ENCODE measurements around the gene SYVN1. TPM values are rescaled to one million over a fixed set of nuclear protein-coding genes. Genes with fewer than 3 reads are reported as not detected.

SYVN1 gene
- total RNA-seq, 6 experiments from 2014 or later = 39.9 to 46.9 (median 42.9) TPM

DNA sequence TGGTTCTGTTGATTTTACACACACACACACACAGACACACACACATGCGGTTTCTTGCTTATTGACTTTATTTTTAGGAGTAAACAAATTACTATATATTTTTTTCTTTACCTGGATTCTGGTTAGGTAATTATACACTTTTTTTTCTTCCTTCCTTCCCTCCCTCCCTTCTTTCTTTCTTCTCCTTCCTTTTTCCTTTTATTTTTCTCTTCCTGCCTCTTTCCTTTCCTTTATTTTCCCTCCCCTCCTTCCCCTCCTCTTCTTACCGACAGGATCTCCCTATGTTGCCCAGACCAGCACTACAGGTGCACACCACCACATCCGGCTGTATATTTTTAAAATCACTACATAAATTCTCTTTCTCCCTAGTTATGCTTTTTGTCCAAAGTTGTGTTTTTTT is 32.6 kb upstream of the SYVN1 start:
- Mint-ChIP-seq H3K4me3 (no peak overlapping the region), H3K27ac (no peak overlapping the region), H3K27me3 (ENCODE audit: insufficient read depth) (peaks cover 7% of the 10 kb centered on the region), H3K9me3 (no peaks in the 10 kb centered on the region), H3K4me1 (ENCODE audit: low read depth) (peaks cover 21% of the 10 kb centered on the region), H3K36me3 (ENCODE audit: low read depth) (no peaks in the 10 kb centered on the region)
- TF ChIP-seq, protein P1, sequence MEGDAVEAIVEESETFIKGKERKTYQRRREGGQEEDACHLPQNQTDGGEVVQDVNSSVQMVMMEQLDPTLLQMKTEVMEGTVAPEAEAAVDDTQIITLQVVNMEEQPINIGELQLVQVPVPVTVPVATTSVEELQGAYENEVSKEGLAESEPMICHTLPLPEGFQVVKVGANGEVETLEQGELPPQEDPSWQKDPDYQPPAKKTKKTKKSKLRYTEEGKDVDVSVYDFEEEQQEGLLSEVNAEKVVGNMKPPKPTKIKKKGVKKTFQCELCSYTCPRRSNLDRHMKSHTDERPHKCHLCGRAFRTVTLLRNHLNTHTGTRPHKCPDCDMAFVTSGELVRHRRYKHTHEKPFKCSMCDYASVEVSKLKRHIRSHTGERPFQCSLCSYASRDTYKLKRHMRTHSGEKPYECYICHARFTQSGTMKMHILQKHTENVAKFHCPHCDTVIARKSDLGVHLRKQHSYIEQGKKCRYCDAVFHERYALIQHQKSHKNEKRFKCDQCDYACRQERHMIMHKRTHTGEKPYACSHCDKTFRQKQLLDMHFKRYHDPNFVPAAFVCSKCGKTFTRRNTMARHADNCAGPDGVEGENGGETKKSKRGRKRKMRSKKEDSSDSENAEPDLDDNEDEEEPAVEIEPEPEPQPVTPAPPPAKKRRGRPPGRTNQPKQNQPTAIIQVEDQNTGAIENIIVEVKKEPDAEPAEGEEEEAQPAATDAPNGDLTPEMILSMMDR (IDR thresholded peaks at IDR 0.05) = no peak
- DNase-seq = no peak

DNA sequence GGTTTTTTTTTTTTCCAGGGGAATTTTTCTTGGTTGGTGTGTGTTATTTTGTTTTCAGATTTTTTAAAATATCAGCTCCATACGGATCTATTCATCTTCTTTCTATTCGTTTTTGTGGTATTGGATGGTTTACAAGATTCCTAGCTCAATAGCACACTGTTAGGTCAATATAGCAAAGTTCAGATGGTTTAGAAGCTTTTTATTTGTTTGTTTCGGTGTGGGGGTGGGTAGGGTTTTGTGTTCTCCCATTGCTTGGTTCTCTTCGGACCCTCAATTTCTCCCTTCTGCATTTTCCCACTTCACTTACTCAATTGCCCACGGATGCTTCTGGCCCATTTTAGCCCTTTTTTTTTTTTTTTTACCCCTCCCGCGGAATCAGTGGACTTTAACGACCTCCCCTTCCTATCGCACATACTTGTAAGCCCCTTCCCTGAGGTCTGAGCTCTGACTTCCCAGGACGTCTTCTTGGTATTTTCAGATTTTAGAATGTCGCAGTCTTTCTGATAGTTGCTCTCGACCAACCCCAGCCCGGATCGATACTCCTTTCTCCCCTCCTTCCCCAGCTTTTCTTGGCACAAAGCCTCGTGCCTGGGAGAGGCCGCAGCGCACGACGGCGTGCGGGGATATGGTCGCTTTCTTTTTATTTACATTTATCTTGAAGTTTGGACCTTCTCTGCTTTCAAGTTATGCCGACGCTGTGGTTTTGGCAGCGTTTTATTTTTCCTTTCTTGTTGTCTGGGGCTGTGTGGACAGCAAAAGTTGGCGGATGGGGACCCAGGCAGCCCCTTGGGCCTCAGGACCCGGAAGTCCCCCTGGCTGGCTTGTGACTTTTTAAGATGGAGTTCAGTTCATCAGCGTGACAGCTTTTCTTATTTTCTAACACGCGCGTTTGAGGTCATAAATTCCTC is 31.3 kb upstream of the SYVN1 start:
- H3K36me3 Mint-ChIP-seq (ENCODE audit: low read depth) = no peaks in the 10 kb centered on the region
- H3K27me3 Mint-ChIP-seq (ENCODE audit: insufficient read depth) = peaks cover 7% of the 10 kb centered on the region
- TF ChIP-seq, protein P1 (IDR thresholded peaks at IDR 0.05) = no peak
- H3K4me1 Mint-ChIP-seq (ENCODE audit: low read depth) = peaks cover 21% of the 10 kb centered on the region
- no peak for DNase-seq
- no peak overlapping the region for H3K4me3 Mint-ChIP-seq
- H3K27ac Mint-ChIP-seq = no peak overlapping the region
- H3K9me3 Mint-ChIP-seq = no peaks in the 10 kb centered on the region

DNA sequence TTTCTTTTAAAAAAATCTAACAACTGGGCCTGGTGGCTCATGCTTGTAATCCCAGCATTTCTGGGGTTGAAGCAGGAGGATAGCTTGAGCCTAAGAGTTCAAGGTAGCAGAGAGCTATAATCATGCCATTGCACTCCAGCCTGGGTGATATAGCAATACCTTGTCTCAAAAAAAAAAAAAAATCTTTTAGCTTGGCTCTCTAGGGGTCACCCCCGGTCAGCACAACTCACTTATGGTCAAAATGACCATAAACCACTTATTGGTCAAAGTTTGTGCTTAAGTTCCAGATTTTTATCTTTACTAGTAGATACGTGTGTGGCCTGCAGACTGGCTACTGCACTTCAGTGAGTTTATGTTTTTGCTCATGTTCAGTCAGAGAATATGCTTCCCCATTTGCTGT is 29.4 kb upstream of the SYVN1 start:
- no peak overlapping the region for H3K4me3 Mint-ChIP-seq

DNA sequence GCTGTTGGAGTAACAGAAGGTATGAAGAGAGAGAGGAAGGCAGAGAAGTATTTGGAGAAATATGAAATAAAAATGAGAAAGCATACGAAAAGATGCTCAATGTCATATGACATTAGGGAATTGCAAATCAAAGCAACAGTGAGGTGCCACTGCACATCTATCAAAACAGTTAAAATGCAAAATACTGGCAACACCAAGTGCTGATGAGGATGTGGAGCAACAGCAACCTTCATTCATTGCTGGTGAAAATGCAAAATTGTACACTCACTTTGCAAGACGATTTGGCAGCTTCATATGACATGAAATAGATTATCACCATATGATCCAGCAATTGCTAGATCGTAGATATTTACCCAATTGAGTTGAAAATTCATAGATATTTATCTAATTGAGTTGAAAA is 26.3 kb upstream of the SYVN1 start:
- H3K27me3 Mint-ChIP-seq (ENCODE audit: insufficient read depth) = peaks cover 6% of the 10 kb centered on the region
- no peak overlapping the region for H3K4me3 Mint-ChIP-seq
- H3K36me3 Mint-ChIP-seq (ENCODE audit: low read depth) = no peaks in the 10 kb centered on the region
- H3K4me1 Mint-ChIP-seq (ENCODE audit: low read depth) = 0 out of 2 replicates have a peak, but pooled peaks cover 3% of the 10 kb centered on the region
- H3K27ac Mint-ChIP-seq = no peak overlapping the region
- TF ChIP-seq, protein P1 (IDR thresholded peaks at IDR 0.05) = no peak
- H3K9me3 Mint-ChIP-seq = no peaks in the 10 kb centered on the region
- DNase-seq = no peak

More for the DNA sequence above, 29.4 kb upstream of the SYVN1 start:
- peaks cover 11% of the 10 kb centered on the region for H3K4me1 Mint-ChIP-seq (ENCODE audit: low read depth)
- no peaks in the 10 kb centered on the region for H3K9me3 Mint-ChIP-seq
- no peak overlapping the region for H3K27ac Mint-ChIP-seq
- peaks cover 9% of the 10 kb centered on the region for H3K27me3 Mint-ChIP-seq (ENCODE audit: insufficient read depth)
- TF ChIP-seq, protein P1 (IDR thresholded peaks at IDR 0.05) = no peak
- H3K36me3 Mint-ChIP-seq (ENCODE audit: low read depth) = no peaks in the 10 kb centered on the region
- DNase-seq = no peak

DNA sequence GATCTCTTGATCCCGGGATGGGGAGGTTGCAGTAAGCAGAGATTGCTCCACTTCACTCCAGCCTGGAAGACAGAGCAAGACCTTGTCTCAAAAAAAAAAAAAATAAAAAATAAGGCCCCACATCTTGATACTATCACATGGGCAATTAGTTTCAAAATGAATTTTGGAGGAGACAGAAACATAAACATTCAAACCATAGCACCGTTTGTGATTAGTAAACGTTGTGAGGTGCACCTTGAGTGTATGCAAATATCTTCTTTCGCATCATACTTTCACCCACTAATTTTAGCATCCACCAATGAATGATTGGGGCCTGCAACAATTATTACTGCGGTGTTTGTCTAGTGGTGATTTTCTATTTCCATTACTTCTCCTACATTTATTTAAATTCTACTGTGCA is 24.7 kb upstream of the SYVN1 start:
- Mint-ChIP-seq H3K9me3 (no peaks in the 10 kb centered on the region), H3K27me3 (ENCODE audit: insufficient read depth) (peaks cover 3% of the 10 kb centered on the region; the same call in 1 of the 2 replicates), H3K4me3 (no peak overlapping the region), H3K36me3 (ENCODE audit: low read depth) (no peaks in the 10 kb centered on the region), H3K4me1 (ENCODE audit: low read depth) (no peaks in the 10 kb centered on the region), H3K27ac (no peak overlapping the region)
- no peak for DNase-seq
- TF ChIP-seq, protein P1 (IDR thresholded peaks at IDR 0.05) = no peak
